ENCODE measurements around the gene PLXNA4.

PLXNA4 gene

DNA sequence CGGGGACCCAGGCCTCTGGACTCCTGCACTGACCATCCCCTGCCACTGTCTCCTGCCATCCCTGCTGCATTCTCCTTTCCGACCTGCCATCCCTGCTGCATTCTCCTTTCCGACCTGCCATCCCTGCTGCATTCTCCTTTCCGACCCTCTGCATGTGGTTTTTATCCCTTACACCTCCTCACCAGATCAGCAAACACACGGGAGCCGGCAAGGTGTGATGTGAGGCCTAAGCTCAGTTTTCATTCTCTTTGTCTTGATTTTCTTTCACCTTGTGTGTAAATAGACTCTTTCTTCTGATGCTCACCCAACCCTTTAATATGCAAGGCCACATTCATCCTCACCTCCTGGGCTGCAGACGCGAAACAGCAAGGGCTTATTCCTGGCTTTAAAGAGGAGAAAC, 11.4 kb downstream of the PLXNA4 start:
- Histone ChIP-seq H3K36me3 (ENCODE audit: control insufficient read depth in 2 of 2, insufficient read depth in 1 of 2, low read length in 2 of 2) (no peaks in the 10 kb centered on the region), H3K9me3 (ENCODE audit: control insufficient read depth, insufficient read depth, low read depth, low read length) (no peaks in the 10 kb centered on the region), H3K27ac (ENCODE audit: extremely low read depth, low read depth, low read length) (no peak overlapping the region), H3K4me3 (ENCODE audit: low read depth, low read length) (no peak overlapping the region), H3K4me1 (ENCODE audit: control insufficient read depth, insufficient read depth, low read length) (no peaks in the 10 kb centered on the region)
- TF ChIP-seq, protein P1, sequence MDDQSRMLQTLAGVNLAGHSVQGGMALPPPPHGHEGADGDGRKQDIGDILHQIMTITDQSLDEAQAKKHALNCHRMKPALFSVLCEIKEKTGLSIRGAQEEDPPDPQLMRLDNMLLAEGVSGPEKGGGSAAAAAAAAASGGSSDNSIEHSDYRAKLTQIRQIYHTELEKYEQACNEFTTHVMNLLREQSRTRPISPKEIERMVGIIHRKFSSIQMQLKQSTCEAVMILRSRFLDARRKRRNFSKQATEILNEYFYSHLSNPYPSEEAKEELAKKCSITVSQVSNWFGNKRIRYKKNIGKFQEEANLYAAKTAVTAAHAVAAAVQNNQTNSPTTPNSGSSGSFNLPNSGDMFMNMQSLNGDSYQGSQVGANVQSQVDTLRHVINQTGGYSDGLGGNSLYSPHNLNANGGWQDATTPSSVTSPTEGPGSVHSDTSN (CRISPR knock-in tag; IDR thresholded peaks at IDR 0.05): no peak
- TF ChIP-seq ZNF2 (tag by site-specific recombination; IDR thresholded peaks at IDR 0.05) (no peak), ZNF629 (tag by site-specific recombination; IDR thresholded peaks at IDR 0.05) (no peak), ZNF768 (tag by site-specific recombination; IDR thresholded peaks at IDR 0.05) (no peak), KLF16 (tag by site-specific recombination; IDR thresholded peaks at IDR 0.05) (no peak), RBAK (tag by site-specific recombination; IDR thresholded peaks at IDR 0.05) (no peak), ZNF530 (tag by site-specific recombination; IDR thresholded peaks at IDR 0.05; ENCODE audit: low read depth) (no peak), SP7 (tag by site-specific recombination; IDR thresholded peaks at IDR 0.05) (no peak), HOXD13 (CRISPR knock-in tag; IDR thresholded peaks at IDR 0.05; ENCODE audit: borderline replicate concordance) (no peak), OVOL3 (tag by site-specific recombination; IDR thresholded peaks at IDR 0.05) (no peak), ZBTB8A (tag by site-specific recombination; IDR thresholded peaks at IDR 0.05) (no peak), TRIM28 (IDR thresholded peaks at IDR 0.05; ENCODE audit: borderline replicate concordance, low read length) (no peak), ZNF184 (tag by site-specific recombination; IDR thresholded peaks at IDR 0.05) (no peak), GLI2 (tag by site-specific recombination; IDR thresholded peaks at IDR 0.05; ENCODE audit: borderline replicate concordance, low read depth) (no peak)
- TF ChIP-seq, protein P2, sequence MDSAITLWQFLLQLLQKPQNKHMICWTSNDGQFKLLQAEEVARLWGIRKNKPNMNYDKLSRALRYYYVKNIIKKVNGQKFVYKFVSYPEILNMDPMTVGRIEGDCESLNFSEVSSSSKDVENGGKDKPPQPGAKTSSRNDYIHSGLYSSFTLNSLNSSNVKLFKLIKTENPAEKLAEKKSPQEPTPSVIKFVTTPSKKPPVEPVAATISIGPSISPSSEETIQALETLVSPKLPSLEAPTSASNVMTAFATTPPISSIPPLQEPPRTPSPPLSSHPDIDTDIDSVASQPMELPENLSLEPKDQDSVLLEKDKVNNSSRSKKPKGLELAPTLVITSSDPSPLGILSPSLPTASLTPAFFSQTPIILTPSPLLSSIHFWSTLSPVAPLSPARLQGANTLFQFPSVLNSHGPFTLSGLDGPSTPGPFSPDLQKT (IDR thresholded peaks at IDR 0.05; ENCODE audit: borderline replicate concordance, low read depth, low read length): no peak
- TF ChIP-seq, protein P3, sequence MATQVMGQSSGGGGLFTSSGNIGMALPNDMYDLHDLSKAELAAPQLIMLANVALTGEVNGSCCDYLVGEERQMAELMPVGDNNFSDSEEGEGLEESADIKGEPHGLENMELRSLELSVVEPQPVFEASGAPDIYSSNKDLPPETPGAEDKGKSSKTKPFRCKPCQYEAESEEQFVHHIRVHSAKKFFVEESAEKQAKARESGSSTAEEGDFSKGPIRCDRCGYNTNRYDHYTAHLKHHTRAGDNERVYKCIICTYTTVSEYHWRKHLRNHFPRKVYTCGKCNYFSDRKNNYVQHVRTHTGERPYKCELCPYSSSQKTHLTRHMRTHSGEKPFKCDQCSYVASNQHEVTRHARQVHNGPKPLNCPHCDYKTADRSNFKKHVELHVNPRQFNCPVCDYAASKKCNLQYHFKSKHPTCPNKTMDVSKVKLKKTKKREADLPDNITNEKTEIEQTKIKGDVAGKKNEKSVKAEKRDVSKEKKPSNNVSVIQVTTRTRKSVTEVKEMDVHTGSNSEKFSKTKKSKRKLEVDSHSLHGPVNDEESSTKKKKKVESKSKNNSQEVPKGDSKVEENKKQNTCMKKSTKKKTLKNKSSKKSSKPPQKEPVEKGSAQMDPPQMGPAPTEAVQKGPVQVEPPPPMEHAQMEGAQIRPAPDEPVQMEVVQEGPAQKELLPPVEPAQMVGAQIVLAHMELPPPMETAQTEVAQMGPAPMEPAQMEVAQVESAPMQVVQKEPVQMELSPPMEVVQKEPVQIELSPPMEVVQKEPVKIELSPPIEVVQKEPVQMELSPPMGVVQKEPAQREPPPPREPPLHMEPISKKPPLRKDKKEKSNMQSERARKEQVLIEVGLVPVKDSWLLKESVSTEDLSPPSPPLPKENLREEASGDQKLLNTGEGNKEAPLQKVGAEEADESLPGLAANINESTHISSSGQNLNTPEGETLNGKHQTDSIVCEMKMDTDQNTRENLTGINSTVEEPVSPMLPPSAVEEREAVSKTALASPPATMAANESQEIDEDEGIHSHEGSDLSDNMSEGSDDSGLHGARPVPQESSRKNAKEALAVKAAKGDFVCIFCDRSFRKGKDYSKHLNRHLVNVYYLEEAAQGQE (tag by site-specific recombination; IDR thresholded peaks at IDR 0.05): no peak
- TF ChIP-seq, protein P4, sequence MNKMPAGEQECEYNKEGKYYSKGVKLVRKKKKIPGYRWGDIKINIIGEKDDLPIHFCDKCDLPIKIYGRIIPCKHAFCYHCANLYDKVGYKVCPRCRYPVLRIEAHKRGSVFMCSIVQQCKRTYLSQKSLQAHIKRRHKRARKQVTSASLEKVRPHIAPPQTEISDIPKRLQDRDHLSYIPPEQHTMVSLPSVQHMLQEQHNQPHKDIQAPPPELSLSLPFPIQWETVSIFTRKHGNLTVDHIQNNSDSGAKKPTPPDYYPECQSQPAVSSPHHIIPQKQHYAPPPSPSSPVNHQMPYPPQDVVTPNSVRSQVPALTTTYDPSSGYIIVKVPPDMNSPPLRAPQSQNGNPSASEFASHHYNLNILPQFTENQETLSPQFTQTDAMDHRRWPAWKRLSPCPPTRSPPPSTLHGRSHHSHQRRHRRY (tag by site-specific recombination; IDR thresholded peaks at IDR 0.05): no peak
- POLR2A ChIA-PET: no interaction called here
- CTCF ChIA-PET: interaction anchor here (0.6 to 0.8 kb wide), 3 partner anchors 16 to 387 kb away, joined by 3 to 8 read pairs (median 4); no protein-coding TSS in a partner anchor

DNA sequence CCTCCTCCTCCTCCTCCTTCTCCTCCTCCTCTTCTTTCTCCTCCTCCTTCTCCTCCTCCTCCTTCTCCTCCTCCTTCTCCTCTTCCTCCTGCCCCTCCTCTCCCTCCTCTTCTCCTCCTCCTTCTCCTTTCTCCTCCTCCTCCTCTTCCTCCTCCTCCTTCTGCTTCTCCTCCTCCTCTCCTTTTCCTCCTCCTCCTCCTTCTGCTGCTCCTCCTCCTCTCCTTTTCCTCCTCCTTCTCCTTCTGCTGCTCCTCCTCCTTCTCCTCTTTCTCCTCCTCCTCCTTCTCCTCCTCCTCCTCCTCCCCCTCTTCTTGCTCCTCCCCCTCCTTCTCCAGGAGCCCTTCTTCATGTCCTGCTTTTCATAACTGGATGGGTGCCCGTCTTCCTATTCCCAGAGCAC, 12.2 kb downstream of the PLXNA4 start:
- H3K4me3 ChIP-seq (ENCODE audit: low read depth, low read length): no peak overlapping the region
- TF ChIP-seq EGR2 (tag by site-specific recombination; IDR thresholded peaks at IDR 0.05; ENCODE audit: low read depth): peak; percentile 49; the same call in 1 of the 2 replicates
- no peak for TF ChIP-seq MEIS1 (CRISPR knock-in tag; IDR thresholded peaks at IDR 0.05; ENCODE audit: borderline replicate concordance)
- TF ChIP-seq, protein P5, sequence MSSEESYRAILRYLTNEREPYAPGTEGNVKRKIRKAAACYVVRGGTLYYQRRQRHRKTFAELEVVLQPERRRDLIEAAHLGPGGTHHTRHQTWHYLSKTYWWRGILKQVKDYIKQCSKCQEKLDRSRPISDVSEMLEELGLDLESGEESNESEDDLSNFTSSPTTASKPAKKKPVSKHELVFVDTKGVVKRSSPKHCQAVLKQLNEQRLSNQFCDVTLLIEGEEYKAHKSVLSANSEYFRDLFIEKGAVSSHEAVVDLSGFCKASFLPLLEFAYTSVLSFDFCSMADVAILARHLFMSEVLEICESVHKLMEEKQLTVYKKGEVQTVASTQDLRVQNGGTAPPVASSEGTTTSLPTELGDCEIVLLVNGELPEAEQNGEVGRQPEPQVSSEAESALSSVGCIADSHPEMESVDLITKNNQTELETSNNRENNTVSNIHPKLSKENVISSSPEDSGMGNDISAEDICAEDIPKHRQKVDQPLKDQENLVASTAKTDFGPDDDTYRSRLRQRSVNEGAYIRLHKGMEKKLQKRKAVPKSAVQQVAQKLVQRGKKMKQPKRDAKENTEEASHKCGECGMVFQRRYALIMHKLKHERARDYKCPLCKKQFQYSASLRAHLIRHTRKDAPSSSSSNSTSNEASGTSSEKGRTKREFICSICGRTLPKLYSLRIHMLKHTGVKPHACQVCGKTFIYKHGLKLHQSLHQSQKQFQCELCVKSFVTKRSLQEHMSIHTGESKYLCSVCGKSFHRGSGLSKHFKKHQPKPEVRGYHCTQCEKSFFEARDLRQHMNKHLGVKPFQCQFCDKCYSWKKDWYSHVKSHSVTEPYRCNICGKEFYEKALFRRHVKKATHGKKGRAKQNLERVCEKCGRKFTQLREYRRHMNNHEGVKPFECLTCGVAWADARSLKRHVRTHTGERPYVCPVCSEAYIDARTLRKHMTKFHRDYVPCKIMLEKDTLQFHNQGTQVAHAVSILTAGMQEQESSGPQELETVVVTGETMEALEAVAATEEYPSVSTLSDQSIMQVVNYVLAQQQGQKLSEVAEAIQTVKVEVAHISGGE (tag by site-specific recombination; conservative IDR thresholded peaks at IDR 0.05; ENCODE audit: low read depth): no peak
- TF ChIP-seq ZNF701 (tag by site-specific recombination; IDR thresholded peaks at IDR 0.05): no peak
- no peak for TF ChIP-seq ZNF623 (tag by site-specific recombination; IDR thresholded peaks at IDR 0.05)
- no peak for TF ChIP-seq ZNF239 (tag by site-specific recombination; IDR thresholded peaks at IDR 0.05)
- TF ChIP-seq, protein P6, sequence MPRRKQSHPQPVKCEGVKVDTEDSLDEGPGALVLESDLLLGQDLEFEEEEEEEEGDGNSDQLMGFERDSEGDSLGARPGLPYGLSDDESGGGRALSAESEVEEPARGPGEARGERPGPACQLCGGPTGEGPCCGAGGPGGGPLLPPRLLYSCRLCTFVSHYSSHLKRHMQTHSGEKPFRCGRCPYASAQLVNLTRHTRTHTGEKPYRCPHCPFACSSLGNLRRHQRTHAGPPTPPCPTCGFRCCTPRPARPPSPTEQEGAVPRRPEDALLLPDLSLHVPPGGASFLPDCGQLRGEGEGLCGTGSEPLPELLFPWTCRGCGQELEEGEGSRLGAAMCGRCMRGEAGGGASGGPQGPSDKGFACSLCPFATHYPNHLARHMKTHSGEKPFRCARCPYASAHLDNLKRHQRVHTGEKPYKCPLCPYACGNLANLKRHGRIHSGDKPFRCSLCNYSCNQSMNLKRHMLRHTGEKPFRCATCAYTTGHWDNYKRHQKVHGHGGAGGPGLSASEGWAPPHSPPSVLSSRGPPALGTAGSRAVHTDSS (tag by site-specific recombination; IDR thresholded peaks at IDR 0.05): peak; percentile 74
- ChIA-PET POLR2A (no interaction called here), CTCF (interaction anchor here (0.8 kb wide), 1 partner anchor 17 kb away, joined by 8 read pairs; no protein-coding TSS in a partner anchor)
- no peak overlapping the region for H3K27ac ChIP-seq (ENCODE audit: extremely low read depth, low read depth, low read length)
- no peaks in the 10 kb centered on the region for H3K9me3 ChIP-seq (ENCODE audit: control insufficient read depth, insufficient read depth, low read depth, low read length)
- H3K36me3 ChIP-seq (ENCODE audit: control insufficient read depth in 2 of 2, insufficient read depth in 1 of 2, low read length in 2 of 2): no peaks in the 10 kb centered on the region
- H3K4me1 ChIP-seq (ENCODE audit: control insufficient read depth, insufficient read depth, low read length): no peaks in the 10 kb centered on the region

All from HEK293 (cell line).